GM18520 (cell line): Measurements from ENCODE around the gene VPREB1.
"Not testable (repeated sequence)": the region's sequence is repeated elsewhere in the genome, so short reads cannot be mapped to it uniquely, and the experiment has no call there.

ENCODE experiments used
- ATAC-seq: cut with Tn5 transposase; IDR thresholded peaks from one replicate; pipeline ENCODE4 v1.9.1; 2021; ENCODE audit not compliant: unreplicated experiment

VPREB1 gene

DNA sequence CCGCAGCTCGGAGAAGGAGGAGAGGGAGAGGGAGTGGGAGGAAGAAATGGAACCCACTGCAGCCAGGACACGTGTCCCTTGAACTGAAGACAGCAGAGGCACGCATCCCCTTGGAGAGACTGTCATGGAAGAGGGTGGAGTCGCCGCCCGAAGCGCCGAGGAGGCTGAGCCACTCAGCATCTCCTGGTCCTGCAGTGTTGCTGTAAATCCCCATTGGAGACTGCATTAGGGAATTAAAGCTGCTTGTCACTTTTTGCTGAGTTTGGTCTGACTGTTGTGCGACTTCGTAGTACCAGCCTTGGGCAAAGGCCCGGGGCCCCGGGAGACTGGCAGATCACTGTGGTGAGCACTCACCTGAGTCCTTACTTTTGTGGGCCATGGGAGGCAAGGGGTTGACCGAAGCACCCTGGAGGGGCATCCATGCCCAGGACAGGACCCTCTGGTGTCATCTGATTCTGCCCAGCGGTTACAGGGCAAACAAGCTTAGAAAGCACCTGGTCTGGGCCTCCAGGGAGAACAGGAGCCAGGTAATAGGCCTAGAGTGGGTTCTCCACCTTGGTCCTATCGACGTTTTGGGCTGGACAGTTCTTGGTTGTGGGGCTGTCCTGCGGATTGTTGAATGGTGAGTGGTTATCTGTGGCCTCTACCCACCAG, 797 bp downstream of the VPREB1 start:
- ATAC-seq, result no peak

DNA sequence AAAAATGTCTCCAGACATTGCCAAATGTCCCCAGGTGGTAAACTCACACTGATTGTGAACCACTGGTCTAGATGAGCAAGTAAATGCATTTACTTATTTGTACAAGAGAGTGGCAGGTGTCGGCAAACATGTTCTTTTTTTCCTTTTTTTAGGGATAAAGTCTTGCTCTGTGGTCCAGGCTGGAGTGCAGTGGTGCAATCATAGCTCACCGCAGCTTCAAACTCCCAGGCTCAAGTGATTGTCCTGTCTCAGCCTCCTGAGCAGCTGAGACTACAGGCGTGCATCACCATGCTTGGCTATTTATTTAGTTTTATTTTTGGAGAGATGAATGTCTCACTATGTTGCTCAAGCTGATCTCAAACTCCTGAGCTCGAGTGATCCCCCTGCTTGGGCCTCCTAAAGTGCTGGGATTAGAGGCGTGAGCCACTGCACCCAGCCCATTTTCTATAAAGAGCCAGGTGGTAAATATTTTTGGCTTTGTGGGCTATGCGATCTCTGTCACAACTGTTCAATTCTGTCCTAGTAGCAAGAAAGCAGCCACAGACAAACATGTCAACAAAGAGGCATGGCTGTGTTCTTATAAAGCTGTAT, 1.4 kb downstream of the VPREB1 start:
- ATAC-seq, result no peak

DNA sequence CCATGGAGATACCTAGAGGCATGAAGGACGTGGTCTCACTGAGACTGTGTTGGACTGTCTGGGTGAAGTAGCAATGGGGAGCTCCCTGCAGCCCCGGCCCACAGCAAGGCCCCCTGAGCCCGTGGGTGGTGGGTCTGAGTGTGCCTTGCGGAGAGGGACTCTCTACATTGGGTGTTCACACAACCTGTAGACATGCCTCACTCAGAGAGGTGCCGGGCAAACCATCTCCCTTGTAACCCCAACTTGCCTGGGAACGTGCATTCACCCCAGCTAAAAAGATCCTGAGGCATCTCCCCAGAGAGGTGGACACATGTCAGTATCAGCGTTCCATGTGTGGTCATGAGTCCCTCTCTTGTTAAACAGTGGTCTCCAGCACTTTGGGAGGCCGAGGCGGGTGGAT, 2.1 kb downstream of the VPREB1 start:
- ATAC-seq, result no peak

DNA sequence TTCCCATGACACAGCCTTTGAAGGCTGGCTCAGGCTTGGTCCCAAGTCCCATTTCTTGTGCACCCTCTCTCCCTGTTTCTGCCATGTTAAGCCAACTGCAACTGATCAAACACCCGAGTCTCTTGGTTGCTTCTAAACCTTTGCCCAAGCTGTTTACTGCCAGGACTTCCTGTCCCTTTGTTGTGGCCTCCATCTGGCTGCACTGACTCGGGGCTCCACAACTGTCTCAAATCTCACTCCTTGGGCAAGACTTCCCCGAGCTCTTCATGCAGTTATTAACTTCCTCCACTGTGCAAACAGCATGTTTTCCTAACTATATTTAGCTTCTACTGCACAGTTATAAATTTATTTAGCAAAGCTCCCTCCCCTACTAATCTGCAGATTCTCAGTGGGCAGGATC, 4.3 kb downstream of the VPREB1 start:
- no peak for ATAC-seq

DNA sequence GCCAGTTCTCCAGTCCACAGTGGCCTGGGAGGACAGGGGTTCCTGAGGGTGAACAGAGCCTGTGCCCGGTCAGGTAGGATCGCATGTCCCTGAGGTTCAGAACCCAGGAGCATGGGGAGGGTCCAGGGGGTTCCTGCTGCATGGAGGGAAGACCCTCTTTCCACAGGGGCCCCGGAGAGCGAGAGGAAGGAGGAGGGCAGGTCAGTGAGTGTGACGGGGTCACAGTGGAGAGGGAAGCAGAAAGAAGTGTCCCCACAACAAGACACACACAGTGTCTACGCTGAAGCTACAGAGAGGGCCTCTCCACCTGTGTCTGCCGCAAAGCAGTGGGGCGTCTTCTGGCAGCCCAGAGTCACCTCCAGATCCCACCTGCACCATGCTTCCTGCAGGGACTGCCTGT, 6.1 kb downstream of the VPREB1 start:
- not testable (repeated sequence) for ATAC-seq

DNA sequence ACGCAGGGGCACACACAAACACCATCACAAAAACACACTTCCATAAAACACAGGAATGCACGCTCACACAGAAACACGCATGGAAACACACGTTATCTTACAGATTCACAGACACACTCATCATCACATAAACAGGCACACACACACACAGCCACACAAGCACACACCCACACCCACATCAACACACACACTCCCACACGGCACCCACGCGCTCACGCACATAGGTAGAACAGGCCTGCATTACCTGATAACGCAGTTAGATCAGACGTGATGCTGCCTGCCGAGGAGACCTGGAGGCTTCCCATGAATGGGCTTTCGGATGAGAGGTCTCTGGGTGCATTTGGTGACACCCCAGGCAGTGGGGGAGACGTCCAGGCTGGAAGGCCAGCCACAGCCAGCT, 11.5 kb downstream of the VPREB1 start:
- not testable (repeated sequence) for ATAC-seq

DNA sequence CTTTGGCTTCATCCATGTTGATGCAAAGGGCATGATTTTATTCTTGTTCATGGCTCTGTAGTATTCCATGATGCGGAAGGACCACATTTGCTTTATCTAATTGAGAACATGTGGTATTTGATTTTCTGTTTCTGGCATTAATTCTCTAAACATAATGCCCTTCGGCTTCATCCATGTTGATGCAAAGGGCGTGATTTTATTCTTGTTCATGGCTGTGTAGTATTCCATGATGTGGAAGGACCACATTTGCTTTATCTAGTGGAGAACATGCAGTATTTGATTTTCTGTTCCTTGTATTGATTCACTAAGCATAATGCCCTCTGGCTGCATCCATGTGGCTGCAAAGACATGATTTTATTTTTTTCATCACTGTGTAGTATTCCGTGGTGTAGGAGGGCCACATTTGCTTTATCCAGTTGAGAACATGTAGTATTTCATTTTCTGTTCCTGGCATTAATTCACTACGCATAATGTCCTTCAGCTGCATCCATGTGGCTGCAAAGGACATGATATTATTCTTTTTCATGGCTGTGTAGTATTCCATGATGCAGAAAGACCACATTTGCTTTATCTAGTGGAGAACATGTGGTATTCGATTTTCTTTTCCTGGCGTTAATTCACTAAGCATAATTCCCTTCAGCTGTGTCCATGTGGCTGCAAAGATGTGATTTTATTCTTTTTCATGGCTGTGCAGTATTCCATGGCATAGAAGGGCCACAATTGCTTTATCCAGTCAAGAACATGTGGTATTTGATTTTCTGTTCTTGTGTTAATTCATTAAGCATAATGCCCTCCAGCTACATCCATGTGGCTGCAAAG, 14.2 kb downstream of the VPREB1 start:
- ATAC-seq, result not testable (repeated sequence)

DNA sequence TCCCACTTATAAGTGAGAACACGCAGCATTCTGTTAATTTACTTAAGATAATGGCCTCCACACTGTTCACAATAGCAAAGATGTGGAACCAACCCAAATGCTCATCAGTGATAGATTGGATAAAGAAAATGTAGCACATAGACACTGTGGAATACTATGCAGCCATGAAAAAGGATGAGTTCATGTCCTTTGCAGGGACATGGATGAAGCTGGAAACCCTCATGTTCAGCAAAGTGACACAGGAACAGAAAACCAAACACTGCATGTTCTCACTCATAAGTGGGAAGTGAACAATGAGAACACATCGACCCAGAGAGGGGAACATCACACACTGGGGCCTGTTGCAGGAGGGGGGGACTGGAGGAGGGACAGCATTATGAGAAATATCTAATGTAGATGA, 15.6 kb downstream of the VPREB1 start:
- ATAC-seq, result not testable (repeated sequence)

DNA sequence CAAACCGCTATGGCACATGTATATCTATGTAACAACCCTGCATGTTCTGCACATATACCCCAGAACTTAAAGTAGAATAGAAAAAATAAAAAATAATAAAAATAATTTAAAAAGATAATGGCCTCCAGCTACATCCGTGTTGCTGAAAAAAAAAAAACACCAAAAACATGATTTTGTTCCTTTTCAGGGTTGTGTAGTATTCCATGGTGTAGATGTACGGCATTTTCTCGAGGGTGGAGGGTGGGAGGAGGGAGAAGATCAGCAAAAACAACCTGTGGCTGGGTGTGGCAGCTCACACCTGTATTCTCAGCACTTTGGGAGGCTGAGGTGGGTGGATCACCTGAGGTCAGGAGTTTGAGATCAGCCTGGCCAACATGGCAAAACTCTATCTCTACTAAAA, 16.0 kb downstream of the VPREB1 start:
- ATAC-seq, result not testable (repeated sequence)

DNA sequence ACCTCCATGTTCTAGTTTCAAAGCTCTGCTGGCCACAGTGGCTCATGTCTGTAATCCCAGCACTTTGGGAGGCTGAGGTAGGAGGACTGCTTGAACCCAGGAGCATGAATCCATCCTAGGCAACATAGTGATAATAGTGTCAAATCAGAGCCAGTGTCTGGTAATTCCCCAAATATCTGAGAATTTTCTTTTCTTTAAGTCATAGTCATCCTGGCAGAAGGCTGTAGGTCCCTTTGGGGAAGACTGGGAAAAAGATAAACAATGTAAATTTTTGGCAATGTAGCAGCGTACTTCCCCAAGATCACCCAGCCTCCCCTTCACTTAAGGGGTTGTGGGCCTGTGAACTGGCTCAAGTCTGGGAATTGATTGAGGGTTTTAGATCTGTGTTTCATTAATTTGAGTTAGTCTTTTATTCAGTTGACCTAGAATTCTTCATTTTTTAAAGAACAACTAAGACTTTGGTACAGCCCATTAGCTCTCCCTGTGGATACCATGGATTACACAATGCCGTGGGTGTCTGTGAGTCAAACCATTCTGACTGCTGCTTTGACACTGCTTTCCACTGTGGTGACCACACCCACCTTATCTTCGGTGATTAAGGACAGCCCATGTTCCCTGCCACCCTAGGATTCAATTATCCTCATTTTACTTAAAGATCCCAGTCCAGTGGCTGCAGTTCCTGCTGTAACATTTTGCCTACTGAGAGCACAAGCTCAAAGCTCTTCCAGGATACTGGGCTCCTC, 17.9 kb downstream of the VPREB1 start:
- ATAC-seq, result not testable (repeated sequence)

DNA sequence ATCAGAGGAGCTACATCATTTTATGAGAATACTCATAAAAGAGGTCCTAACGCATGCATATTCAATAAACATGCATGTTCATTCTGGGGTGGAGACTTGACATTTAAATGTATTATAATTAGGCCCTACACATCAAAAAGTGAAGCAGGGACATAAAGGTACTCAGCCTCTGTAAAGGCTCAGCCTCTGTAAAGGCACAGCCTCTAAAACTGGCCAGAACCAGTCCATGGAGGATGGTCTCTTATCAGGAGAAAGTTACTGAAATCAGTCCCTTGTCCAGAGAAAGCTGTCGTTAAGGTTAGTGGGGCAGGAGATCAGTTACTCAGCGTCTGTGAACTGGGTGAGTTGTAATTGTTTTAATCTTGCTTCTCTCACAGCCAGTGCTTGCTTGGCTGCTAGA, 19.2 kb downstream of the VPREB1 start:
- not testable (repeated sequence) for ATAC-seq

DNA sequence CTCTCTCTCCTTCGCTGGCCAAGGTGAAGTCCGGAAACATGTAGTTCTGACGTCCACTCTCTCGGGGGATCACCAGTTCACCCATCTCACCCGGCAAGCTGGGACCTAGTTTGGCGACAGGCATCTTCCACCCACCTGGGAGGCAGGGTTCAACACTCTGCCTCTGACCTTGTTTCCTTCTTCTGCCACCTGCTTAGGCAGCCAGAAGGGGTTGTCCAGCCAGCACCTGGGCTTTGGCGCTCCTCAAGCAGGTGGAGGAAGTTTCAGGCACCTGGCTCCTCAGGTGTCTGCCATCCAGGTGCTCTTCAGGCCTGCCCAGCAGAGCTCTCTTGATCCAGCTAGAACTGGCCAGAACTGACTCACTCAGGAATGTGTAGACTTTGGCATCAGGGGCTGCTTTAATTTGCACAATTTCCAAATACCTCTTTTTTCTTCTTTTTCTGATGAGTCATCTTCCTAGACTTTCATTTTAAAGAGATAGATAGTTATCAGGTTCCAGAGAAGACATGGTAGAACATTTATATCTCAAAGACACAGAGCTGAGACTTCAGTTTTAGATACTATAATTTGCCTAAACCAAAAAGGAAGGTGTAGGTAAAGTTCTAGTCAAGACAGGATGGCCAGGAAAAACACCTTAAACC, 25.6 kb downstream of the VPREB1 start:
- ATAC-seq, result not testable (repeated sequence)

DNA sequence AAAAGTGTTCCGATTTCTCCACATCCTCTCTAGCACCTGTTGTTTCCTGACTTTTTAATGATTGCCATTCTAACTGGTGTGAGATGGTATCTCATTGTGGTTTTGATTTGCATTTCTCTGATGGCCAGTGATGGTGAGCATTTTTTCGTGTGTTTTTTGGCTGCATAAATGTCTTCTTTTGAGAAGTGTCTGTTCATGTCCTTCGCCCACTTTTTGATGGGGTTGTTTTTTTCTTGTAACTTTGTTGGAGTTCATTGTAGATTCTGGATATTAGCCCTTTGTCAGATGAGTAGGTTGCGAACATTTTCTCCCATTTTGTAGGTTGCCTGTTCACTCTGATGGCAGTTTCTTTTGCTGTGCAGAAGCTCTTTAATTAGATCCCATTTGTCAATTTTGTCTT, 32.8 kb downstream of the VPREB1 start:
- not testable (repeated sequence) for ATAC-seq

DNA sequence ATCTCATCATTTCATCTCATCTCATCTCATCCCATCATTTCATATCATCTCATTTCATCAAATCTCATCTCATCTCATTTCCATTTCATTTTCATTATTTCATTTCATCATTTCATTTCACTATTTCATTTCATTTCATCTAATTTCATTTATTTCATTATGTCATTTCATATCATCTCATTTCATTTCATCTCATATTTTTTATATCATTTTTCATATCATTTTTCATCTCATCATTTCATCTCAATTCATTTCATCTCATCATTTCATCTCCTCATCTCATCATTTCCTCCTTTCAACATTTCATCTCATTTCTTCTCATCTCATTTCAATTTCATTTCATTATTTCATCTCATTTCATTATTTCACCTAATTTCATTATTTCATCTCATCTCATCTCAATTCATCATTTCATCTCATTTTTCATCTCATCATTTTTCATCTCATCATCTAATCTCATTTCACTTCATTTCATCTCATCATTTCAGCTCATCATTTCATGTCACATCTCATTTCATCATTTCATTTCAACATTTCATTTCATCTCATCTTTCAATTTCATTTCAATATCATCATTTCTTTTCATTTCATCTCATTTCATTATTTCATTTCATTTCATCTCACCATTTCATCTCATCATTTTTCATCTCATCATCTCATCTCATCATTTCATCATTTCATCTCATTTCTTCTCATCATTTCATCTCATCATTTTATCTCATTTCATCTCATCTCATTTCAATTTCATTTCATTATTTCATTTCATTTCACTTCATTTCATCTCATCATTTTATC, 40.6 kb downstream of the VPREB1 start:
- ATAC-seq, result not testable (repeated sequence)

DNA sequence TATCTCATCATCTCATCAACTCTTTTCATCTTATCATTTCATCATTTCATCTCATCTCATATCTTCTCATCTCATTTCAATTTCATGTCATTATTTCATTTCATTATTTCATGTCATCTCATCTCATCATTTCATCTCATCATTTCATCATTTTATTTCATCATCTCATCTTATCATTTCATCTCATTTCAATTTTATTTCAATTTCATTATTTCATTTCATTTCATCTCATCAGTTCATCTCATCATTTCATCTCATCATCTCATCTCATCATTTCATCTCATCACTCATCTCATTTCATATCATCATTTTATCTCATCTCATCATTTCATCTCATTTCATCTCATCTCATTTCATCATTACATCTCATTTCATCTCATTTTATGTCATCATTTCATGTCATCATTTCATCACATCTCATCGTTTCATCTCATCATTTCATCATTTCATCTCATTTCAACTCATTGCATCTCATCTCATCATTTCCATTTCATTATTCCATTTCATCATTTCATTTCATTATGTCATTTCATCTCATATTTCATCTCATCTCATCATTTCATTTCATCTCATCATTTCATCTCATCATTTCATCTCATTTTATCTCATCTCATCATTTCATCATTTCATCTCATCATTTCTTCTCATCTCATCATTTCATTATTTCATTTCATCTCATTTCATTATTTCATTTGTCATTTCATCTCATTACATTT, 42.0 kb downstream of the VPREB1 start:
- not testable (repeated sequence) for ATAC-seq

DNA sequence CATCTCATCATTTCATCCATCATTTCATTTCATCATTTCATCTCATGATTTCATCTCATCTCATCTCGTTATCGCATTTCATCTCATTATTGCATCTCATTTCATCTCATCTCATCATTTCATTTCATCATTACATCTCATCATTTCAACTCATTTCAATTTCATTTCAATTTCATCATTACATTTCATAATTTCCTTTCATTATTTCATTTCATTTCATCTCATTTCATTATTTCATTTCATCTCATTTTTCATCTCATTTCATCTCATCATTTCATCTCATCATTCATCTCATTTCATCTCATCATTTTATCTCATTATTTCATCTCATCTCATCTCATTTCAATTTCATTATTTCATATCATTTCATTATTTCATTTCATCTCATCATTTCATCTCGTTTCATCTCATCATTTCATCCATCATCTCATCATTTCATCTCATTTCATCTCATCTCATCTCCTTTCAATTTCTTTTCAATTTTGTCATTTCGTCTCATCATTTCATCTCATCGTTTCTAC, 42.6 kb downstream of the VPREB1 start:
- ATAC-seq, result not testable (repeated sequence)

DNA sequence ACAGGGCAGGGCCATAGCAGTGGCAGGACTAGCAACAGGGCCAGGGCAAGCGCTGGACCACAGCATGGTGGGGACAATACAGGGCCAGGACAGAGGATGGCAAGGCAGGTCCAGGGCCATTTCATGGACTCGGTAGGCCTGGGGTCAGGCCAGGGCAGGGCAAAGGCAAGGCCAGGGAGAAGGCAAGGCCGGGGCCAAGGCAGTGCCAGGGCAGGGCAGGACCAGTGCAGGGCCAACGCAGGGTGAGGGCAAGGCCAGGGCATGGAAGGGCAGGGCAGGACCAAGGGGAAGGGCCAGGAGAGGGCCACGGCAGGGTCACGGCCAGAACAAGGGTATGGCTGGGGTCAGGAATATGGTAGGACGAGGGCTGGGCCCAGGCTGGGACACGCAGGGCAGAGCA, 45.1 kb downstream of the VPREB1 start:
- not testable (repeated sequence) for ATAC-seq

DNA sequence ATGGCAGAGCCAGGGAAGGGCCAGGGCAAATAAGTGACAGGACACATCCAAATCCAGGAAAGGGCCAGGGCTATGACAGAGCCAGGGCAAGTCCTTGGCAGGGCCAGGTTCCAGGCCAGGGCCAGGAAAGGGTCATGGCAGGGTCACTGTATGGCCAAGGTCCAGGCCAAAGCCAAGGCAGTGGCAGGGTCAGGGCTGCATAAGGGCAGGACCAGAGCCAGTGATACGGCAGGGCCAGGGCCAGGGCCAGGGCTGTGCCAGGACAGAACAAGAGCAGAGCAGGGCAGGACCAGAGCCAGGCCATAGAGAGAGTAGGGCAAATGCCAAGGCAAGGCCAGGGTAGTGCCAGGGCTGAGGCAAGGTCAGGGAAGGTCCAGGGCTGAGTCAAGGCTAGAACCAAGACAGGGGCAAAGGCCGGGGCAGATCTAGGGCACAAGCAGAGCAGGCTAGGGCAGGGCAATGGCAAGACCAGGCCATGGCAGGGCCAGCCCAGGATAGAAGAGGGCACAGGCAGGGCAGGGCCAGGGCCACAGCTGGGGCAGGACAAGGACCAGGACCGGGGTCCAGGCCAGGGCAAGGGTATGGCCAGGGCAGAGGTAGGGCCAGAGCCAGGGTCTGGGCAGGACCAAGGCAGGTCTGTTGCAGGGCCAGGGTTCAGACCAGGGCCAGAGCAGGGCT, 46.7 kb downstream of the VPREB1 start:
- ATAC-seq, result not testable (repeated sequence)

DNA sequence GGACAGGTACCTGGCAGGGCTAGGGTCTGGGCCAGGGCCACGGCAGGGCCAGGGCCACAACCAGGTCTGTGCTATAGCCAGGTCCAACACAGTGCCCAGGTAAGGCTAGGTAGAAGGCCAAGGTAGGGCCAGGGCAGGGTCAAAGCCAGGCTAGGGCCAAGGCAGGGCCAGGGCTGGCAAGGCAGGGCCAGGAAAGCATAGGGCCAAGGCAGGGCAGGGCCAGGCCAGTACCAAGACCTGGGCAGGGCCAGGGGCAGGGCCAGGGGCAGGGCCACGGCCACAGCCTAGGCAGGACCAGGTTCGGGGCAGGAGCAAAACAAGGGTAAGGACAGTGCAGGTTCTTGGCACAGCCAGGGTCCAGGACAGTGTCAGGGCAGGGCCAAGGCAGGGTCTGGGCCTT, 48.1 kb downstream of the VPREB1 start:
- not testable (repeated sequence) for ATAC-seq
